GM23338 (cell line): ENCODE results near the gene ZNF451. TPM values are rescaled to one million over a fixed set of nuclear protein-coding genes. Genes with fewer than 3 reads are reported as not detected.

Experiments
- ATAC-seq: fragments of 200-7000 bp; cut with Tn5 transposase; 3 replicates; pipeline ENCODE4 v1.9.1; 2020
- DNase-seq: peaks from one replicate; pipeline ENCODE4 v3.0.0-alpha.2; 2015; ENCODE audit warnings: low spot score
- H2AFZ ChIP-seq: fragments of 200-600 bp; sonication (generic); 2 replicates; pipeline ENCODE4 v1.8.0; 2016; ENCODE audit warnings: antibody characterized with exemption, mild to moderate bottlenecking, moderate library complexity
- H3F3A ChIP-seq: fragments of 200-600 bp; sonication (generic); replicated peaks from 2 replicates; pipeline ENCODE4 v1.8.0; 2017; ENCODE audit warnings: antibody characterized with exemption, mixed run types, low read depth
- H3K27ac ChIP-seq: fragments of 200-600 bp; sonication (generic); 2 replicates; pipeline ENCODE4 v1.6.1; 2016; ENCODE audit warnings: low read depth
- H3K27me3 ChIP-seq: fragments of 200-600 bp; sonication (generic); 2 replicates; pipeline ENCODE4 v1.8.0; 2016; ENCODE audit warnings: mild to moderate bottlenecking, mixed run types, moderate library complexity; ENCODE audit not compliant: insufficient read depth
- H3K36me3 ChIP-seq: fragments of 200-600 bp; sonication (generic); 2 replicates; pipeline ENCODE4 v1.8.0; 2016; ENCODE audit warnings: mild to moderate bottlenecking; ENCODE audit not compliant: insufficient read depth
- H3K4me1 ChIP-seq: fragments of 200-600 bp; sonication (generic); 2 replicates; pipeline ENCODE4 v1.8.0; 2016; ENCODE audit warnings: mild to moderate bottlenecking, moderate library complexity; ENCODE audit not compliant: insufficient read depth
- H3K4me2 ChIP-seq: fragments of 200-600 bp; sonication (generic); 2 replicates; pipeline ENCODE4 v1.7.1; 2017; ENCODE audit warnings: mixed run types
- H3K4me3 ChIP-seq: fragments of 200-600 bp; sonication (generic); 2 replicates; pipeline ENCODE4 v1.6.1; 2016; ENCODE audit warnings: mixed run types
- H3K79me2 ChIP-seq: fragments of 200-600 bp; sonication (generic); replicated peaks from 2 replicates; pipeline ENCODE4 v1.8.0; 2017; ENCODE audit warnings: mild to moderate bottlenecking; ENCODE audit not compliant: insufficient read depth
- H3K9me2 ChIP-seq: fragments of 200-600 bp; sonication (generic); 2 replicates; pipeline ENCODE4 v1.8.0; 2017; ENCODE audit not compliant: insufficient read depth
- H4K20me1 ChIP-seq: fragments of 200-600 bp; sonication (generic); replicated peaks from 2 replicates; pipeline ENCODE4 v1.8.0; 2017; ENCODE audit warnings: mild to moderate bottlenecking; ENCODE audit not compliant: insufficient read depth
- H3K27ac Mint-ChIP-seq: 2 replicates; pipeline ENCODE4 v1.8.0; 2020; ENCODE audit warnings: inconsistent platforms, mild to moderate bottlenecking, moderate library complexity, mixed read lengths
- H3K27me3 Mint-ChIP-seq: 3 replicates; pipeline ENCODE4 v1.8.0; 2022; ENCODE audit warnings: low read depth, mild to moderate bottlenecking, moderate library complexity, mixed read lengths, inconsistent platforms; ENCODE audit not compliant: insufficient read depth, poor library complexity
- H3K36me3 Mint-ChIP-seq: 3 replicates; pipeline ENCODE4 v1.8.0; 2021; ENCODE audit warnings: low read depth, mild to moderate bottlenecking, inconsistent platforms, moderate library complexity, mixed read lengths
- H3K4me1 Mint-ChIP-seq: 3 replicates; pipeline ENCODE4 v1.8.0; 2020; ENCODE audit warnings: mild to moderate bottlenecking, inconsistent platforms, mixed read lengths
- H3K4me3 Mint-ChIP-seq: 3 replicates; pipeline ENCODE4 v1.8.0; 2021; ENCODE audit warnings: moderate library complexity, mild to moderate bottlenecking, inconsistent platforms, mixed read lengths
- H3K9me3 Mint-ChIP-seq: 3 replicates; pipeline ENCODE4 v1.8.0; 2020; ENCODE audit warnings: moderate library complexity, mild to moderate bottlenecking, inconsistent platforms, mixed read lengths
- CREB1 ChIP-seq: fragments of 250-450 bp; sonication (Bioruptor Pico); IDR thresholded peaks from 2 replicates; pipeline ENCODE4 v1.5.0; 2020; ENCODE audit warnings: low read depth, mild to moderate bottlenecking, moderate library complexity
- EZH2 ChIP-seq: fragments of 200-600 bp; sonication (generic); IDR thresholded peaks from one replicate; pipeline ENCODE4 v1.8.0; 2017; ENCODE audit warnings: antibody characterized with exemption, mild to moderate bottlenecking, low read depth; ENCODE audit not compliant: unreplicated experiment
- EZH2phosphoT487 ChIP-seq: fragments of 200-600 bp; sonication (generic); IDR thresholded peaks from one replicate; pipeline ENCODE4 v1.8.1; 2018; ENCODE audit warnings: antibody characterized with exemption; ENCODE audit not compliant: unreplicated experiment
- NANOG ChIP-seq: IDR thresholded peaks from 2 replicates; pipeline ENCODE4 v1.6.1; 2016; ENCODE audit warnings: antibody characterized with exemption, borderline replicate concordance
- POLR2AphosphoS5 ChIP-seq: IDR thresholded peaks from 2 replicates; pipeline ENCODE4 v1.6.1; 2016; ENCODE audit warnings: antibody characterized with exemption, low read depth
- STAT1 ChIP-seq: IDR thresholded peaks from one replicate; pipeline ENCODE4 v1.6.1; 2016; ENCODE audit warnings: antibody characterized with exemption; ENCODE audit not compliant: unreplicated experiment
- ZNF114 ChIP-seq: fragments of 250-450 bp; sonication (Bioruptor Pico); IDR thresholded peaks from 2 replicates; pipeline ENCODE4 v1.5.0; 2020; ENCODE audit warnings: mild to moderate bottlenecking, moderate library complexity
- polyA plus RNA-seq: library from polyadenylated mRNA; unstranded; fragments of >200 nt; fragmentation: Nextera tagmentation; extraction: Ambion mirVana; gene quantifications from 2 replicates; pipeline ENCODE4 v1.2.1, GENCODE V29; 2016
- total RNA-seq: library from RNA; depleted of rRNA; stranded (reverse); fragments of >200 nt; shearing (Covaris generic); gene quantifications from 2 replicates; pipeline ENCODE4 v1.2.3, GENCODE V29; 2014
- TF ChIP-seq, protein P1 (sequence below): IDR thresholded peaks from one replicate; pipeline ENCODE4 v1.6.1; 2018; ENCODE audit warnings: antibody characterized with exemption; ENCODE audit not compliant: unreplicated experiment

Gene ZNF451
- total and polyA plus RNA-seq, 2 experiments from 2014 or later, result 44.8 to 54.1 TPM

DNA sequence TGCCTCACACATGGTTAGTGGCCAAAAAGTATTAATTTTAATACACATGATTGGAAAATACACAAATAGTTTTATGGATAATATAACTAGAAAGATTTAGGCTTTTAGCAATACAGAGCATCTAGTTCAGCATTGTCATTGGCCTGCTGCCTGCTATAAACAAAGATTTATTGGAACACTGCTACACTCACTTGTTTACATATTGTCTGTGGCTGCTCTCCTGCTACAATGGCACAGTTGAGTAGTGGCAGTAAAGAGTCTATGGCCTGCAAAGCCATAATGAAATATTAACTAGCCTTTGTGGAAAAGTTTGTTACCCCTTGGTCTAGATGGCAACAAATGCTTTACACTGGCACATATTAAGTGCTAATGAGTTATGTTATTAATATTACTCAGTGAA, 37.8 kb downstream of the ZNF451 start:
- no peaks in the 10 kb centered on the region for H4K20me1 ChIP-seq
- Mint-ChIP-seq H3K27me3 (no peaks in the 10 kb centered on the region), H3K4me1 (no peaks in the 10 kb centered on the region), H3K36me3 (peaks cover 4% of the 10 kb centered on the region; the same call in 2 of the 3 replicates), H3K27ac (no peak overlapping the region), H3K4me3 (no peak overlapping the region), H3K9me3 (no peaks in the 10 kb centered on the region)
- TF ChIP-seq ZNF114 (no peak), EZH2phosphoT487 (no peak), STAT1 (no peak), EZH2 (no peak)
- TF ChIP-seq, protein P1, sequence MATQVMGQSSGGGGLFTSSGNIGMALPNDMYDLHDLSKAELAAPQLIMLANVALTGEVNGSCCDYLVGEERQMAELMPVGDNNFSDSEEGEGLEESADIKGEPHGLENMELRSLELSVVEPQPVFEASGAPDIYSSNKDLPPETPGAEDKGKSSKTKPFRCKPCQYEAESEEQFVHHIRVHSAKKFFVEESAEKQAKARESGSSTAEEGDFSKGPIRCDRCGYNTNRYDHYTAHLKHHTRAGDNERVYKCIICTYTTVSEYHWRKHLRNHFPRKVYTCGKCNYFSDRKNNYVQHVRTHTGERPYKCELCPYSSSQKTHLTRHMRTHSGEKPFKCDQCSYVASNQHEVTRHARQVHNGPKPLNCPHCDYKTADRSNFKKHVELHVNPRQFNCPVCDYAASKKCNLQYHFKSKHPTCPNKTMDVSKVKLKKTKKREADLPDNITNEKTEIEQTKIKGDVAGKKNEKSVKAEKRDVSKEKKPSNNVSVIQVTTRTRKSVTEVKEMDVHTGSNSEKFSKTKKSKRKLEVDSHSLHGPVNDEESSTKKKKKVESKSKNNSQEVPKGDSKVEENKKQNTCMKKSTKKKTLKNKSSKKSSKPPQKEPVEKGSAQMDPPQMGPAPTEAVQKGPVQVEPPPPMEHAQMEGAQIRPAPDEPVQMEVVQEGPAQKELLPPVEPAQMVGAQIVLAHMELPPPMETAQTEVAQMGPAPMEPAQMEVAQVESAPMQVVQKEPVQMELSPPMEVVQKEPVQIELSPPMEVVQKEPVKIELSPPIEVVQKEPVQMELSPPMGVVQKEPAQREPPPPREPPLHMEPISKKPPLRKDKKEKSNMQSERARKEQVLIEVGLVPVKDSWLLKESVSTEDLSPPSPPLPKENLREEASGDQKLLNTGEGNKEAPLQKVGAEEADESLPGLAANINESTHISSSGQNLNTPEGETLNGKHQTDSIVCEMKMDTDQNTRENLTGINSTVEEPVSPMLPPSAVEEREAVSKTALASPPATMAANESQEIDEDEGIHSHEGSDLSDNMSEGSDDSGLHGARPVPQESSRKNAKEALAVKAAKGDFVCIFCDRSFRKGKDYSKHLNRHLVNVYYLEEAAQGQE, result no peak
- H3F3A ChIP-seq, result no peaks in the 10 kb centered on the region
- no peak overlapping the region for H3K4me3 ChIP-seq
- no peak overlapping the region for H3K27ac ChIP-seq
- no peaks in the 10 kb centered on the region for H3K9me2 ChIP-seq
- H3K4me2 ChIP-seq, result no peak overlapping the region
- H3K4me1 ChIP-seq, result no peaks in the 10 kb centered on the region
- ATAC-seq (no peak), DNase-seq (no peak)
- H3K79me2 ChIP-seq, result 0 out of 2 replicates have a peak, but pooled peaks cover 3% of the 10 kb centered on the region
- H3K36me3 ChIP-seq, result no peaks in the 10 kb centered on the region
- H2AFZ ChIP-seq, result no peak overlapping the region
- H3K27me3 ChIP-seq, result no peaks in the 10 kb centered on the region

DNA sequence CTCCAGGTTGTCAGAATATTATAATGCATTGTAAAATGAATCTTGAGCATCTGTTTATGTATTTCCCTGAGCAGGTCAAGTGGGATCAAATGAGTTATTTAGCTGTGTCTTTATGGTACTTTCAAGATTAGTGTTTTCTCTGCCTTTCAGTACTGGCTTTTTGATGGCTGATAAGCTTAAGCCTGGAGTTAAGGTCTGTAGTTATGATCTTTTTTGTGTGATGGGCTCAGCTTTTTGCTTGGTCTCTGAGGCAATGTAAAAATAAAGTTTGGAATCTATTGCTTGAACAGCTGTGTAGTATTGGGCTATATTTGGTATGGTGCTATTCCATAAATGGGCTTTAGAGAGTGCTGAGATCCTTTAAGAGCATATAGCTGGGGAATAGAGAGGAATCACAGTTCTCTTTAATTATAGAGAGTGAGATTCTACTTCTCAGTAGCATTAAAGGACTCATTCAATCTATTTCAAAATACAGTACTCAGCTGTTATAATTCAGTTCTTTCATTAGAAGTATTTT, 40.7 kb downstream of the ZNF451 start:
- TF ChIP-seq EZH2phosphoT487, result no peak
- no peak for TF ChIP-seq POLR2AphosphoS5
- no peak for TF ChIP-seq CREB1 (CRISPR knock-in tag)
- TF ChIP-seq, protein P1, result no peak
- no peak for TF ChIP-seq NANOG
- TF ChIP-seq EZH2, result no peak
- no peak for ATAC-seq
- no peaks in the 10 kb centered on the region for H3K4me1 ChIP-seq

More for the DNA sequence above, 40.7 kb downstream of the ZNF451 start:
- no peaks in the 10 kb centered on the region for H3K27me3 ChIP-seq
- H4K20me1 ChIP-seq, result no peaks in the 10 kb centered on the region
- no peak overlapping the region for H2AFZ ChIP-seq
- Mint-ChIP-seq H3K27me3 (no peaks in the 10 kb centered on the region), H3K4me3 (no peak overlapping the region), H3K27ac (no peak overlapping the region), H3K4me1 (no peaks in the 10 kb centered on the region), H3K9me3 (no peaks in the 10 kb centered on the region), H3K36me3 (0 out of 3 replicates have a peak, but pooled peaks cover 6% of the 10 kb centered on the region)
- H3K9me2 ChIP-seq, result no peaks in the 10 kb centered on the region
- DNase-seq, result no peak
- no peaks in the 10 kb centered on the region for H3F3A ChIP-seq
- 0 out of 2 replicates have a peak, but pooled peaks cover 3% of the 10 kb centered on the region for H3K79me2 ChIP-seq
- no peak overlapping the region for H3K4me3 ChIP-seq
- H3K27ac ChIP-seq, result no peak overlapping the region
- no peaks in the 10 kb centered on the region for H3K36me3 ChIP-seq
- H3K4me2 ChIP-seq, result no peak overlapping the region
